ENCODE data around the gene TTYH3.
"Not testable (repeated sequence)": the region's sequence is repeated elsewhere in the genome, so short reads cannot be mapped to it uniquely, and the experiment has no call there.

The TTYH3 gene

GRCh38 chr7:2603044-2603965 lies 28.5 kb upstream of the TTYH3 start:
- no peak for DNase-seq

DNA sequence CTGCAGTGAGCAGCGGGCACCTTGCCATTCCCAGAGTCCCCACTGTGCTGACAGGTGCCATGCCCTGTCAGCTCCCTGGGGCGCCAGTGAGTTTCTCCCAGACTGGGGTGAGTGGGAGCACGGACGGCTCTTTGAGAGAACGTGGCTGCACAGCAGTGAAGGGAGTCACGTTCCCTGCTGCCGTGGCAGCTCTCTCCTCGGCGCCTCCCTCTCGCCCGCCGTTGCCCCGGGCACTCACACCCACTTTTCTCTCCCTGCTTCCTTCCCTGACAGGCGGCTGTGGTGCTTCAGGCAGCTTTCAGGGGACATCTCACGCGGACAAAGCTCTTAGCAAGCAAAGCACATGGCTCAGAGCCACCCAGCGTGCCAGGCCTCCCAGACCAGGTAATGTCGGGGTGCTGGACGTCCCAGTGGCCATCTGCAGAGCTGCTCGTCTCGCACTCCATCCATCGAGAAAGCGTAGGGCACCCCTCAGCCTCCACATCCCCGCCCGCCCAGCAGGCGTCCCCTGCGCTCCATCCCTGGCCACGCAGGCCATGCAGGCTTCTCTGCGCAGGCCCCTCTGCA lies 27.1 kb upstream of the TTYH3 start:
- DNase-seq = no peak

- no peak for DNase-seq
Observed at GRCh38 chr7:2605608-2606538, 25.9 kb upstream of the TTYH3 start.

DNA sequence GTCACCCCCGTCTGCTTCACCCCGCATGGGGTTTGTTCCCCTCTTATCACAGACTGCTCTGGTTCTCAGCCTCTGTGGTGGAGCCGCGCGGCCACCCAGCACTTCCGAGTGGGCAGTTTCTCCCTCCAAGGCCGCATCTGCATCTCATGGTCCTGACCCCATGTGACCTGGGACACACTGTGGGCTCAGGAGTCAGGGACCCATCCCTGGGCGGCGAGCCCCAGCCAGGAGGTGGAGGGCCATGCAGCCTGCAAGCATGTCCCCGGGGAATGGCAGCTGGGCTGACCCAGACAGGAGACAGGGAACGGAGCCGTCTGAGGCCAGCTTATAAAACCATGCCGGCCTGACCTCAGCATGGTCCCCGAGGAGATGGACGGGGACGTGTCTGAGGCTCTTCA lies 25.2 kb upstream of the TTYH3 start:
- no peak for DNase-seq

DNA sequence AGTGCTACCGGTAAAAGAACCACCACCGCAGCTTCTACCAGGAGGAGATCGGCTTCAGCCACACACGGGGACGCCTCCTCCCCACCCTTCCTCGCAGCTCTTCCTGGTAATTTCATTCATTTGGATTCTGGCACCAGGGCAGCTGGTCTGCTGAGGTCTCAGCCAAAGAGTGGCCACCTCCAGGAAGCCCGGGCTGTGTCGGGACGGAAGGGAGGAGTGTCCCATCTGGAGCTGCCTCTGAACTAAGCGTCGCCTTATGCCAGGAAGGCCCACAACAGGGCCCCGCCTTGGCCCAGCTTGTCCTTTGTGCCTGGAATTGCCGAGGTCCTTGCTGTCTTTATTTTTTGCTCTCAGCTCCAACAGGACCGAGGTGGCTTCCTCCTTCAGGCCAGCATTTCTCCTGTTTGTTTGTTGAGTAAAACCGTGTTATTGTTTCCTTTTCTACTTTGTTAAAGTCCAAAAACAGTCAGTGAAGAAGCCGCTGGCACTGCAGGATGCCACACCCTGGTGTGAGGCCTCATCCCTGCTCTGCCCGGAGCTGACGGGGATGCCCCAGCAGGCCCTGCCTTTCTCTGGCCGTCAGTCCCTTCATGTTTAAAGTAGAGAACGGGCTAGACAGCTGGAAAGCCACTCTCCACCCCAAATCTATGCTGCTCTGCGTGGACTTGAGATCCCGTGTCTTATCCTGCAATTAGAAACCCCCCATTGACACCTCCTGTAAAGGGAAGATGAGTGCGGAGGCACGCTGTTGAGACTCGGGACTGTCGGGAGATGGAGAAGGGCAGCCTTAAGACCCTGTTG lies 24.5 kb upstream of the TTYH3 start:
- DNase-seq = peak; percentile 84

GRCh38 chr7:2607923-2608904 lies 23.6 kb upstream of the TTYH3 start:
- no peak for DNase-seq

DNA sequence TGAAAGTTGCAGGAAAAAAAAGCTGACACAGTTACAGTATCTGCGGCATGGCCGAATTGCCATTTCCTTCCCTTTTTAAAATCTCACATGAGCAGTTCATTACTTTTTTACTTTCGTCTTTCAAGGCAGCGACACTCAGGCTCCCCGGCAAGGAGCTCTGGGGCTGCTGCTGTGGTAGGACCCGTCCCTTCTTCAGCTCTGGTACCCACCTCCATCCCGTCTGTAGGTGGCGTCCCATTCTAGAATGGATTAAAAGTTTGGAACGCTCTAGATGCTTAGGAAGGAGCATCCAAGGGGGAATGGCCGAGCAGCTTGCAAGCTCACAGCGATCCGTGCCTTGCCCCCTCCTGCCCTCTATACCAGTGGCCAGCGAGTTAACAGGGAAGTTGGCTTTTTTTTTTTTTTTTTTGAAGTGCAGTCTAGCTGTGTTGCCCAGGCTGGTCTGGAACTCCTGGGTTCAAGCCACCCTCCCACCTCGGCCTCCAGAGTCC lies 22.8 kb upstream of the TTYH3 start:
- DNase-seq = peak; percentile 57

GRCh38 chr7:2609646-2610045 lies 22.1 kb upstream of the TTYH3 start:
- not testable (repeated sequence) for DNase-seq

GRCh38 chr7:2610466-2610865 lies 21.3 kb upstream of the TTYH3 start:
- DNase-seq = no peak

GRCh38 chr7:2610898-2611297 lies 20.9 kb upstream of the TTYH3 start:
- DNase-seq = no peak

GRCh38 chr7:2611401-2611800 lies 20.4 kb upstream of the TTYH3 start:
- DNase-seq = no peak

- DNase-seq = no peak
Observed at GRCh38 chr7:2611922-2612321, 19.9 kb upstream of the TTYH3 start.

- DNase-seq = peak; percentile 28
Observed at GRCh38 chr7:2612445-2613097, 19.2 kb upstream of the TTYH3 start.

DNA sequence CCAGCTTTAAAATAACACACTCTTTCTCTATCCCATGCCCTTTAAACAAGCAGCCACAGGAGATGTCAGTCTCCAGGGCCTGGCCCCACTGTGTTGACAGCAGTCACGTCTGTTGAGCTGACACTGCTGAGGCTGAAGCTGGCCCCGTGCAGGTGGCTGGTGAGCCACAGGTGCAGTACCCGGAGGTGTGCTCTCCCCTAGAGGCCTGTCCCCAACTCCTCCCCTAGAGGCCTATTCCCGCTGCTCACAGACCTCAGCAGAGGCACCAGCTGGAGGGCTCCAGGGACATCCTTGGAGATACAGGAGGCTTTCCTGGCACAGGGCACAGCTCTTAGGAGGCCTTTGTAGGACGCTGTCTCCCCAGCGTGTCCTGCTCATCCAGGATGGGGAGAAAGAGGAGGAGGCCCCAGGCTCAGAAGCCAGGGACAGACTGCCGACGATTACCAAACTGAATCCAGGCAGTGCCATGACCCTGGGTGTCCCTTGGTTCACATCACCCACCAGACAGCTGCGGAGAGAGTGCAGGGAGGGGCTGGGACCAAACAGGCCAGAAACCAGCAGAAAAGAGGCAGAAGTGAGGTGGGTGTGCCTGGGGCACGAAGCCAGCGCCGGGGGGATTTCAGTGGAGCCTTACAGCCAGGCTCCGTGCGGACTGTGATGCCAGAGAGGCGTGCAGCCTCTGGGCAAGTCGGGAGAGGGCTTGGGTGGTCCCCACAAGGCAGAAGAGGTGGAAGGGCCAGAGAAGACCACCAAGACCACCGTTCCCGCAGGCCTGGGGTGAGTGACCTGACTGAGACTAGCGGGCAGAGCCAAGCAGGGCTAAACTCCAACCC lies 18.5 kb upstream of the TTYH3 start:
- peak; percentile 55 for DNase-seq

DNA sequence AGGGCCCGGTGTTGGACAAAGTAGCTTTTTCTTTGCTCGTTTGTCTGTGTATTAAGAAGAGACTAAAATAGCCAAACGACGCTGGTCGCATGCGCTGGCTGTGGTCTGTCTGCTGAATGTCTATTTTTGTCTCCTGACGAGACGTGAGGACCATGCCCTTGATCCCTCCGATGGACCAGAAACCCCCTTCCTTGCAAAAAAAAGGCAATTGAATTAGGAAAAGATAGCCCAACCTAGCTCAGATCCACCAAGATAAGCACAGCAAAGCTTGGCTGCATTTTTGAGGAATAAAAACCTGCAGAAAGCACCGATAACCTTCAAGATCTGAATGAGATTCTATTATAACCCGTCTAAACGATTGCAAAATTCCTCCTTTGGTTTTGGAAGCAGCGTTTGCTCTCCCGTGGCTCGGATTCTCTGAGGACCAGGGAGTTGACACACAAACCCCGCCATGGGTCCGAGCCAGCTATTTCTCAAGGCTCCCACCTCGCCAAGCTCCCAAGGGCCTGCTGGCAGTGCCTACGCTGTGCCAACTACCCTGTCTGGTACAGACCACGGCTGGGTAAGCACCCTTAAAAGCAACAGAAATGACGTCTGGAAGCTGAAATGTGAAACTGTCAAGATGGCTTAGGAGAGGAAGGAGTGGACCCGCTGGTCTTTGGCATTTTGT lies 17.7 kb upstream of the TTYH3 start:
- DNase-seq = no peak

GRCh38 chr7:2614631-2615330 lies 17.0 kb upstream of the TTYH3 start:
- DNase-seq = peak; percentile 62

DNA sequence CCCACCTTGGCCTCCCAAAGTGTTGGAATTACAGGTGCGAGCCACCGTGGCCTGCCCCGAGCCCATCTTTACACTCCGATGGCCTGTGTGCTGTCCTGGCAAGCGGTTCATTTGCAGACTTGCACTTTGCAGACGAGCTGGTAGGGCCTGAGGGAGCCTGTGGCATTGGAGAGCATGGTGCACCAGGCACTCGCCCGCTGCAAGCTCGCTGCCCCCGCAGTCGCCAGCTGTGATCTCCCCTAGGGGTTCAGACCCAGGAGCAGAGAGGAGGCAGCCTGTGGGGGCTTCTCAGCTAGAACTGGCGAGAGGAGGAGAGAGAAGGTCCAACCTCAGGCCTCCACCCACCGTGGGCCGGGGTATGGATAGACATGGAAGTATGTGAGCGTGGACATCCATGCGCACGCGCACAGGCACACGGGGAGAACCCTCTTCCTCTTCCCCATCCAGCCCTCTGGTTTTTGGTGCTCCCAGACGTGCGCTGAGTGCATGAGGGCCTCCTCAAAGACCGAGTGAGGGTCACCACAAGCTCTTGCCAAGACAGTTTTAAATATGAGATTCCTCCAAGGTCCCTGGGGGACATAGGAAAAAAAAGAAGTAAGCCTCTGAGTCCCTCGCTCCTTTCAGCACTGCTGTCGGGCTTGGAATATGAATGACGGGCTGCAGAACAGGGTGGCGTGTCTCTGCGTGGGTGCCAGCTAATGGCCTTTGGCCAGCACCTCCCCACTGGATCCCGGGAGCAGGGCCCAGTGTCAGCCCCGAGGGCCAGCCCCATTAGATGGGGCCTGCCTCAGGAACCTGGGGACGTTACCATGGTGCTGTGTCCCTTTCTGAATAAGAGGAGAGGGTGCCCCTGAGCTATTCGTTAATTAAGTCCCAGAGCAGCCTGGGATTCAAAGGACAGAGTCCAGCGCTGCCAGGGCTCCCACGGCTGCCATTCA lies 15.1 kb upstream of the TTYH3 start:
- DNase-seq = no peak
